OCI-LY1 (cell line): Measurements from ENCODE around the gene FOXM1.
"Not testable (repeated sequence)": the region's sequence is repeated elsewhere in the genome, so short reads cannot be mapped to it uniquely, and the experiment has no call there.

Experiments
- H2AFZ ChIP-seq: fragments of 200-600 bp; sonication (generic), shearing (Covaris generic); 2 replicates; pipeline ENCODE4 v1.6.0; 2014; ENCODE audit warnings: antibody characterized with exemption, mild to moderate bottlenecking, low read length
- H3F3A ChIP-seq: fragments of 200-600 bp; sonication (generic), shearing (Covaris generic); 2 replicates; pipeline ENCODE4 v1.6.0; 2014; ENCODE audit warnings: mild to moderate bottlenecking, antibody characterized with exemption, low read length, moderate library complexity; ENCODE audit not compliant: insufficient read depth
- H3K27ac ChIP-seq: fragments of 200-600 bp; sonication (generic); 2 replicates; pipeline ENCODE4 v1.5.1; 2014; ENCODE audit warnings: low read length, mixed run types, mild to moderate bottlenecking, low read depth; ENCODE audit not compliant: poor library complexity, severe bottlenecking
- H3K27me3 ChIP-seq: fragments of 200-600 bp; sonication (generic); 2 replicates; pipeline ENCODE4 v1.6.0; 2014; ENCODE audit warnings: antibody characterized with exemption, mild to moderate bottlenecking, low read length, moderate library complexity; ENCODE audit not compliant: insufficient read depth
- H3K36me3 ChIP-seq: fragments of 200-600 bp; sonication (generic); 2 replicates; pipeline ENCODE4 v1.6.1; 2014; ENCODE audit warnings: mild to moderate bottlenecking, antibody characterized with exemption, low read length, moderate library complexity, mixed read lengths; ENCODE audit not compliant: insufficient read depth
- H3K4me1 ChIP-seq: fragments of 200-600 bp; sonication (generic); 2 replicates; pipeline ENCODE4 v1.5.1; 2014; ENCODE audit warnings: mild to moderate bottlenecking, low read length, moderate library complexity; ENCODE audit not compliant: insufficient read depth, severe bottlenecking
- H3K4me2 ChIP-seq: fragments of 200-600 bp; sonication (generic), shearing (Covaris generic); 2 replicates; pipeline ENCODE4 v1.6.1; 2014; ENCODE audit warnings: low read length
- H3K4me3 ChIP-seq: fragments of 200-600 bp; sonication (generic); 2 replicates; pipeline ENCODE4 v1.5.1; 2014; ENCODE audit warnings: low read length, low read depth, mild to moderate bottlenecking, mixed read lengths; ENCODE audit not compliant: poor library complexity, severe bottlenecking
- H3K79me2 ChIP-seq: fragments of 200-600 bp; shearing (Covaris generic); 2 replicates; pipeline ENCODE4 v1.6.1; 2016; ENCODE audit warnings: mixed run types, low read length, mixed read lengths; ENCODE audit not compliant: insufficient read depth
- H3K9ac ChIP-seq: fragments of 200-600 bp; sonication (generic), shearing (Covaris generic); 2 replicates; pipeline ENCODE4 v1.6.1; 2014; ENCODE audit warnings: mild to moderate bottlenecking, low read length, mixed read lengths
- H3K9me2 ChIP-seq: fragments of 200-600 bp; sonication (generic), shearing (Covaris generic); 2 replicates; pipeline ENCODE4 v1.6.1; 2014; ENCODE audit warnings: low read depth, mild to moderate bottlenecking, low read length, mixed read lengths
- H3K9me3 ChIP-seq: fragments of 200-600 bp; shearing (Covaris generic); 2 replicates; pipeline ENCODE4 v1.6.1; 2014; ENCODE audit warnings: low read length, mixed read lengths
- H4K20me1 ChIP-seq: fragments of 200-600 bp; sonication (generic), shearing (Covaris generic); 2 replicates; pipeline ENCODE4 v1.6.0; 2016; ENCODE audit warnings: mild to moderate bottlenecking, low read length; ENCODE audit not compliant: insufficient read depth
- EZH2 ChIP-seq: fragments of 200-600 bp; sonication (generic), shearing (Covaris generic); IDR thresholded peaks from 2 replicates; pipeline ENCODE4 v1.8.0; 2017; ENCODE audit warnings: borderline replicate concordance, mixed run types, mild to moderate bottlenecking, antibody characterized with exemption, low read length, moderate library complexity, mixed read lengths
- TF ChIP-seq, protein P1 (sequence below): fragments of 200-600 bp; sonication (generic), shearing (Covaris generic); IDR thresholded peaks from 2 replicates; pipeline ENCODE4 v1.5.1; 2017; ENCODE audit warnings: mild to moderate bottlenecking, antibody characterized with exemption, low read length, moderate library complexity, mixed read lengths

Gene FOXM1

DNA sequence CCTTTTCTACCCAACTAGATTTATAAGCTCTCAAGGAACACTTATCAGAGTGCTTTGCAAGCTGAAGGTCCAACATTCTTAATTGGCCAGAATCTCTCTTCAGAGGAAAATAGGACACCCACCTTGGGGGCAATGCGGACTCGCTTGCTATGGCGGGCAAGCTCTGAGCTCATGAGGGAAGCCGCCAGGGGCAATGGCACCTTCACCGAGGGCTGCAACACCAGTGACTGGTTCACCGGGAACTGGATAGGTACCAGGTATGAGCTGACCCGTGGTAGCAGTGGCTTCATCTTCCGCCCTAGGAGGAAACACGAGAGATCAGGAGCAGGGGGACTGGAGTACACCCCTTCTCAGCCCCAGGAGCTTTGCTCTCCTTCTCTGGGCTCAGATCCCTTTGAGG lies 12.8 kb downstream of the FOXM1 start:
- Histone ChIP-seq H3K4me2 (no peak overlapping the region), H3K4me3 (no peak overlapping the region), H3K9me3 (no peaks in the 10 kb centered on the region), H3K36me3 (peaks cover 91% of the 10 kb centered on the region), H3F3A (no peaks in the 10 kb centered on the region), H3K27me3 (no peaks in the 10 kb centered on the region), H4K20me1 (no peaks in the 10 kb centered on the region), H3K9me2 (no peaks in the 10 kb centered on the region), H3K4me1 (no peaks in the 10 kb centered on the region), H2AFZ (no peak overlapping the region), H3K79me2 (no peaks in the 10 kb centered on the region), H3K9ac (no peak overlapping the region), H3K27ac (no peak overlapping the region)
- no peak for TF ChIP-seq EZH2
- TF ChIP-seq, protein P1, sequence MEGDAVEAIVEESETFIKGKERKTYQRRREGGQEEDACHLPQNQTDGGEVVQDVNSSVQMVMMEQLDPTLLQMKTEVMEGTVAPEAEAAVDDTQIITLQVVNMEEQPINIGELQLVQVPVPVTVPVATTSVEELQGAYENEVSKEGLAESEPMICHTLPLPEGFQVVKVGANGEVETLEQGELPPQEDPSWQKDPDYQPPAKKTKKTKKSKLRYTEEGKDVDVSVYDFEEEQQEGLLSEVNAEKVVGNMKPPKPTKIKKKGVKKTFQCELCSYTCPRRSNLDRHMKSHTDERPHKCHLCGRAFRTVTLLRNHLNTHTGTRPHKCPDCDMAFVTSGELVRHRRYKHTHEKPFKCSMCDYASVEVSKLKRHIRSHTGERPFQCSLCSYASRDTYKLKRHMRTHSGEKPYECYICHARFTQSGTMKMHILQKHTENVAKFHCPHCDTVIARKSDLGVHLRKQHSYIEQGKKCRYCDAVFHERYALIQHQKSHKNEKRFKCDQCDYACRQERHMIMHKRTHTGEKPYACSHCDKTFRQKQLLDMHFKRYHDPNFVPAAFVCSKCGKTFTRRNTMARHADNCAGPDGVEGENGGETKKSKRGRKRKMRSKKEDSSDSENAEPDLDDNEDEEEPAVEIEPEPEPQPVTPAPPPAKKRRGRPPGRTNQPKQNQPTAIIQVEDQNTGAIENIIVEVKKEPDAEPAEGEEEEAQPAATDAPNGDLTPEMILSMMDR: no peak

DNA sequence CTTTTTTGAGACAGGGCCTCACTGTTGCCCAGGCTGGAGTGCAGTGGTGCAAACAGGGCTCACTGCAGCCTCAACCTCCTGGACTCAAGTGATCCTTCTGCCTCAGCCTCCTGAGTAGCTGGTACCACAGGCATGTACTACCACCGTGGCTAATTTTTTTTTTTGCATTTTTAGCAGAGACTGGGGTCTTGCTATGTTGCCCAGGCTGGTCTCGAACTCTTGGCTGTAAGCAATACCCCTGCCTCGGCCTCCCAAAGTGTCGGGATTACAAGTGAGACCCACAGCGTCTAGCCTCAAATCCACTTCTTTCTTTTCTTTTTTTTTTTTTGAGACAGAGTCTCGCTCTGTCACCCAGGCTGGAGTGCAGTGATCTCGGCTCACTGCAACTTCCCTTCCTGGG lies 13.6 kb downstream of the FOXM1 start:
- not testable (repeated sequence) for H3K4me1 ChIP-seq, H3K4me2 ChIP-seq, H2AFZ ChIP-seq, H3K79me2 ChIP-seq, H3F3A ChIP-seq, H3K27ac ChIP-seq, H3K9me3 ChIP-seq, H3K27me3 ChIP-seq, H3K9ac ChIP-seq, H3K4me3 ChIP-seq, H3K9me2 ChIP-seq, H4K20me1 ChIP-seq
- peaks cover 91% of the 10 kb centered on the region for H3K36me3 ChIP-seq

DNA sequence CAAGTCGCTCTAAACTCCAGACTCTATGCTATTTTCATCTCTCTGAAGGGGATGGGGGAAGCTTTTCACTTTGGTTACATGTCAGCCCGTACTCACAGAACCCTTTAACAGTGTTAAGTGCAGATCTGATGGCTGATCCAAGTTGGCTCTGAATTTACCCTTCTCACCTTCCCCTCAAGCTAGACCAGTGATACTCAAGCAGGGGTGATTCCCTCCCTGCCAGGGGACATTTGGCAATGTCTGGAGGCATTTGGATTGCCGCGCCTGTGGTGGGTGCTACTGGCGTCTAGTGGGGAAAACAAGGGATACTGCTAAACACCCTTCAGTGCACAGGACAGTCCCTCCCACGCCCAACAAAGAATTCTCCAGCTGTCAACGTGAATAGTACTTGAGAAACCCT lies 14.1 kb downstream of the FOXM1 start:
- Histone ChIP-seq H3K36me3 (peaks cover 89% of the 10 kb centered on the region), H3K27ac (no peak overlapping the region), H2AFZ (no peak overlapping the region), H3K27me3 (no peaks in the 10 kb centered on the region), H3K9me3 (no peaks in the 10 kb centered on the region), H3K4me3 (no peak overlapping the region), H4K20me1 (no peaks in the 10 kb centered on the region), H3K9ac (no peak overlapping the region), H3F3A (no peaks in the 10 kb centered on the region), H3K4me2 (no peak overlapping the region), H3K4me1 (no peaks in the 10 kb centered on the region), H3K9me2 (no peaks in the 10 kb centered on the region), H3K79me2 (no peaks in the 10 kb centered on the region)
- no peak for TF ChIP-seq EZH2
- TF ChIP-seq, protein P1: no peak

DNA sequence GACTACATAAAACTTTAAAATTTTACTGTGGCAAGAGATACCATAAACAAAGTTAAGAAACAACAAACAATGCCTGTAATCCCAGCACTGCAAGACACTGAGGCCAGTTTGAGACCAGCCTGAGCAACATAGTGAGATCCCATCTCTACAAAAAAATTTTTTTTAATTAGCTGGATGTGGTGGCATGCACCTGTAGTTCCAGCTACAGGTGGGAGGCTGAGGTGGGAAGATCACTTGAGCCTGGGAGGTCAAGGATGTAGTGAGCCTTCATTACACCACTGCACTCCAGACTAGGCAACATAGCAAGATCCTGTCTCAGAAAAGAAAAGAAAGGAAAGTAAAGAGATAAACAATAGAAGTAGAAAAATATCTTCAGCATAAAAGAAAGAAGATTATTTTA lies 16.8 kb downstream of the FOXM1 start:
- no peak overlapping the region for H2AFZ ChIP-seq
- H3F3A ChIP-seq: no peaks in the 10 kb centered on the region
- H3K27ac ChIP-seq: no peak overlapping the region
- H4K20me1 ChIP-seq: no peaks in the 10 kb centered on the region
- no peak overlapping the region for H3K4me2 ChIP-seq
- H3K36me3 ChIP-seq: peaks cover 67% of the 10 kb centered on the region
- H3K9me2 ChIP-seq: no peaks in the 10 kb centered on the region
- H3K79me2 ChIP-seq: no peaks in the 10 kb centered on the region
- no peaks in the 10 kb centered on the region for H3K4me1 ChIP-seq
- no peak overlapping the region for H3K4me3 ChIP-seq
- H3K9me3 ChIP-seq: no peaks in the 10 kb centered on the region
- TF ChIP-seq, protein P1: no peak
- TF ChIP-seq EZH2: no peak
- no peak overlapping the region for H3K9ac ChIP-seq
- H3K27me3 ChIP-seq: no peaks in the 10 kb centered on the region
